Loucy (cell line): Measurements from ENCODE around the gene RAB11FIP3.

Experiments
- H2AFZ ChIP-seq: fragments of 200-600 bp; sonication (generic); 2 replicates; pipeline ENCODE4 v1.6.0; 2016; ENCODE audit warnings: antibody characterized with exemption, mild to moderate bottlenecking, low read length, moderate library complexity
- H3F3A ChIP-seq: fragments of 200-600 bp; 2 replicates; pipeline ENCODE4 v1.6.0; 2016; ENCODE audit warnings: antibody characterized with exemption, low read depth, mild to moderate bottlenecking
- H3K27me3 ChIP-seq: fragments of 200-600 bp; sonication (generic); 2 replicates; pipeline ENCODE4 v1.6.1; 2014; ENCODE audit warnings: low read length, mild to moderate bottlenecking; ENCODE audit not compliant: insufficient read depth, poor library complexity, severe bottlenecking
- H3K36me3 ChIP-seq: fragments of 200-600 bp; sonication (generic); 2 replicates; pipeline ENCODE4 v1.6.1; 2016; ENCODE audit warnings: low read length; ENCODE audit not compliant: insufficient read depth
- H3K4me1 ChIP-seq: fragments of 200-600 bp; sonication (generic); 2 replicates; pipeline ENCODE4 v1.5.1; 2014; ENCODE audit warnings: low read length, mild to moderate bottlenecking; ENCODE audit not compliant: insufficient read depth, poor library complexity, severe bottlenecking
- H3K4me2 ChIP-seq: fragments of 200-600 bp; sonication (generic); 2 replicates; pipeline ENCODE4 v1.6.0; 2014; ENCODE audit warnings: antibody characterized with exemption, low read length, low read depth, mild to moderate bottlenecking; ENCODE audit not compliant: poor library complexity, severe bottlenecking
- H3K4me3 ChIP-seq: fragments of 200-600 bp; sonication (generic); 2 replicates; pipeline ENCODE4 v1.5.1; 2014; ENCODE audit warnings: low read length, mild to moderate bottlenecking, mixed read lengths; ENCODE audit not compliant: poor library complexity, severe bottlenecking
- H3K79me2 ChIP-seq: fragments of 200-600 bp; sonication (generic); 2 replicates; pipeline ENCODE4 v1.6.1; 2014; ENCODE audit warnings: low read length; ENCODE audit not compliant: insufficient read depth
- H3K9ac ChIP-seq: fragments of 200-600 bp; sonication (generic); 2 replicates; pipeline ENCODE4 v1.6.0; 2014; ENCODE audit warnings: mild to moderate bottlenecking, low read depth, low read length, moderate library complexity; ENCODE audit not compliant: poor library complexity, severe bottlenecking
- H3K9me2 ChIP-seq: fragments of 200-600 bp; sonication (generic); replicated peaks from 2 replicates; pipeline ENCODE4 v1.6.1; 2016; ENCODE audit warnings: low read depth, low read length, mixed read lengths
- H3K9me3 ChIP-seq: fragments of 200-600 bp; sonication (generic); 2 replicates; pipeline ENCODE4 v1.6.1; 2014; ENCODE audit warnings: mild to moderate bottlenecking, antibody characterized with exemption, low read length, low read depth; ENCODE audit not compliant: insufficient read depth
- H4K20me1 ChIP-seq: fragments of 200-600 bp; sonication (generic); 2 replicates; pipeline ENCODE4 v1.6.0; 2014; ENCODE audit warnings: antibody characterized with exemption, low read length, mild to moderate bottlenecking; ENCODE audit not compliant: insufficient read depth, poor library complexity, severe bottlenecking
- CTCF ChIP-seq: fragments of 200-600 bp; sonication (generic); conservative IDR thresholded peaks from 2 replicates; pipeline ENCODE4 v1.5.1; 2014; ENCODE audit warnings: mild to moderate bottlenecking, antibody characterized with exemption, low read length
- EZH2phosphoT487 ChIP-seq: fragments of 200-600 bp; IDR thresholded peaks from 2 replicates; pipeline ENCODE4 v1.6.1; 2018; ENCODE audit warnings: antibody characterized with exemption, mild to moderate bottlenecking, moderate library complexity, borderline replicate concordance

The RAB11FIP3 gene

GRCh38 chr16:524274-525040 is 99.0 kb downstream of the RAB11FIP3 start:
- peaks cover 8% of the 10 kb centered on the region for H3K4me1 ChIP-seq
- H3F3A ChIP-seq: no peaks in the 10 kb centered on the region
- no peak overlapping the region for H2AFZ ChIP-seq
- H3K9me3 ChIP-seq: no peaks in the 10 kb centered on the region
- no peaks in the 10 kb centered on the region for H3K9me2 ChIP-seq
- H3K36me3 ChIP-seq: no peaks in the 10 kb centered on the region
- H4K20me1 ChIP-seq: peaks cover 3% of the 10 kb centered on the region
- no peak overlapping the region for H3K4me3 ChIP-seq
- no peak overlapping the region for H3K4me2 ChIP-seq
- TF ChIP-seq CTCF: no peak
- no peak for TF ChIP-seq EZH2phosphoT487
- no peaks in the 10 kb centered on the region for H3K27me3 ChIP-seq
- H3K9ac ChIP-seq: no peak overlapping the region
- peaks cover 17% of the 10 kb centered on the region for H3K79me2 ChIP-seq

DNA sequence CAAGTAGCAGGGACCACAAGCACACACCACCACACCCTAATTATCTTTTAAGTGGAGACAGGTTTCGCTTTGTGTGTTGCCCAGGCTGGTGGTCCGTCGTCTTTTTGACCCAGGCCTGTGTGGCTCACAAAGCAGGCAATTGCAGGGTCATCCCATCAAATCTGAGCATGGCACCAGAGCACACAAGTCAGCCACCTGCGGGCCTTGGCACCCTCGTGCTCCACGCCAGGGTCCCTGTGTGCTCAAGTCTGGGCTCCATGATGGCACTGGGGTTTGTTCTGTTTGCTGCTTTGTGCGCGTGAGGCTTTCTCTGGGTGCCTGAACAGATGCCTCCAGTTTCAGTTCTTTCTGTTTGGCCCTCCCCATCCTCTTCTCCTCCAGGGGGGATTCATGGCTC is 99.7 kb downstream of the RAB11FIP3 start:
- Histone ChIP-seq H3K36me3 (no peaks in the 10 kb centered on the region), H4K20me1 (peaks cover 9% of the 10 kb centered on the region), H3K4me1 (peaks cover 8% of the 10 kb centered on the region), H3F3A (no peaks in the 10 kb centered on the region), H3K9me2 (no peaks in the 10 kb centered on the region), H3K4me3 (no peak overlapping the region), H3K9ac (no peak overlapping the region), H3K27me3 (no peaks in the 10 kb centered on the region), H3K4me2 (no peak overlapping the region), H2AFZ (no peak overlapping the region), H3K79me2 (peaks cover 24% of the 10 kb centered on the region), H3K9me3 (no peaks in the 10 kb centered on the region)
- TF ChIP-seq CTCF (no peak), EZH2phosphoT487 (no peak)

DNA sequence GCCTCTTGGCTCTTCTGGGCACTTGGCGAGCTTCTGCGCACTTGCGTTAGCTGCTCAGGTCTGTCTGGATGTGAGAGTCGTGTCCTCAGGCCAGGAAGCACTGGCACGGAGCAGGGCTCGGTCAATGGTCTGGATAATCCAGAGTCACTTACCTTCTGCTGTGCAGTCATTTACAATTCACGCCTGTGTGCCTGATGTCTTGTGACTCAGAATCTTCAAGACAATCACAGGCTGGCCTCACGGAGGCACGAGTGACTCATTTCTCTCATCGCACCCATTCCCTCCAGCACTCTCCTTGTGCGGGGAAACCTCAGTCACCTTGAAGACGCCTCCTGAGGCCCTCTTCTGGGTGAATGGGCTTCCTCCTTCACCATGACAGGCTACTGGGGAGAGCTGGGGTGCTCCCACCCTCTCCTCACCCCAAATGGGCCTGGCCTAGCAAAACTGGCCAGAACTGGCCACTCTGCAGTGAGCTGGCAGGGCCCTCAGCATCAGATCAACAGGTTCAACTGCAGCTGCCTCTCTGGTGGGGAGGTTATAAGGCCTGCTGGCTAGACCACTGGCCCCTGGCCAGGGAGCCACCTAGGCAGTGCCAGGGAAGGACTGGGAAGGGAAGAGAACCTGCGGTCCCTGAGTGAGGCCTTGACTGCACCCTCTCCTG is 100.2 kb downstream of the RAB11FIP3 start:
- H3K27me3 ChIP-seq: no peaks in the 10 kb centered on the region
- peaks cover 9% of the 10 kb centered on the region for H4K20me1 ChIP-seq
- no peak overlapping the region for H2AFZ ChIP-seq
- H3K4me1 ChIP-seq: peaks cover 8% of the 10 kb centered on the region
- H3K4me3 ChIP-seq: peak overlapping the region; percentile 82
- peak overlapping the region; percentile 85 for H3K9ac ChIP-seq
- H3K4me2 ChIP-seq: peak overlapping the region; percentile 82
- no peaks in the 10 kb centered on the region for H3K9me3 ChIP-seq
- no peak for TF ChIP-seq EZH2phosphoT487
- TF ChIP-seq CTCF: no peak
- H3F3A ChIP-seq: no peaks in the 10 kb centered on the region
- peaks cover 29% of the 10 kb centered on the region for H3K79me2 ChIP-seq
- H3K36me3 ChIP-seq: no peaks in the 10 kb centered on the region
- H3K9me2 ChIP-seq: no peaks in the 10 kb centered on the region
